Mucosa of gallbladder (tissue), 1 donor: ENCODE data around the gene DDX10. TPM values are rescaled to one million over a fixed set of nuclear protein-coding genes. Genes with fewer than 3 reads are reported as not detected.

ENCODE experiments used
- DNase-seq: peaks from one replicate; pipeline ENCODE4 v3.0.0-alpha.2; 2020; ENCODE audit warnings: low spot score
- total RNA-seq: library from RNA; stranded (reverse); gene quantifications from one replicate; pipeline ENCODE4 v1.2.1, GENCODE V29; 2021
- donor health status: DM: no; HTN: no; CAD: no.

DDX10 gene
- total RNA-seq, 1 donor from 2014 or later, result 18.4 TPM

- no peak for DNase-seq
Observed at GRCh38 chr11:108654994-108655631, 9.8 kb upstream of the DDX10 start.

- DNase-seq, result no peak
Observed at GRCh38 chr11:108662700-108663099, 2.2 kb upstream of the DDX10 start.

- no peak for DNase-seq
Observed at GRCh38 chr11:108663154-108663877, 1.6 kb upstream of the DDX10 start.

- no peak for DNase-seq
Observed at GRCh38 chr11:108666373-108666772, 1.5 kb downstream of the DDX10 start.

GRCh38 chr11:108669286-108669685, 4.4 kb downstream of the DDX10 start:
- no peak for DNase-seq

GRCh38 chr11:108669711-108670110, 4.8 kb downstream of the DDX10 start:
- DNase-seq, result no peak

- DNase-seq, result no peak
Observed at GRCh38 chr11:108670451-108670850, 5.6 kb downstream of the DDX10 start.

GRCh38 chr11:108672113-108672512, 7.2 kb downstream of the DDX10 start:
- no peak for DNase-seq

GRCh38 chr11:108672786-108673185, 7.9 kb downstream of the DDX10 start:
- no peak for DNase-seq

- DNase-seq, result no peak
Observed at GRCh38 chr11:108679045-108679444, 14.2 kb downstream of the DDX10 start.

GRCh38 chr11:108680271-108680670, 15.4 kb downstream of the DDX10 start:
- DNase-seq, result no peak

GRCh38 chr11:108685419-108686130, 20.7 kb downstream of the DDX10 start:
- DNase-seq, result no peak

GRCh38 chr11:108693852-108694251, 29.0 kb downstream of the DDX10 start:
- DNase-seq, result no peak

- DNase-seq, result no peak
Observed at GRCh38 chr11:108694846-108695245, 30.0 kb downstream of the DDX10 start.

GRCh38 chr11:108697872-108698473, 33.1 kb downstream of the DDX10 start:
- peak; percentile 64 for DNase-seq

GRCh38 chr11:108698844-108699642, 34.2 kb downstream of the DDX10 start:
- DNase-seq, result no peak

GRCh38 chr11:108703916-108704315, 39.0 kb downstream of the DDX10 start:
- DNase-seq, result no peak

GRCh38 chr11:108705061-108705460, 40.2 kb downstream of the DDX10 start:
- no peak for DNase-seq

- no peak for DNase-seq
Observed at GRCh38 chr11:108708173-108708572, 43.3 kb downstream of the DDX10 start.

- no peak for DNase-seq
Observed at GRCh38 chr11:108709741-108710140, 44.9 kb downstream of the DDX10 start.

GRCh38 chr11:108713076-108713790, 48.4 kb downstream of the DDX10 start:
- no peak for DNase-seq
